Lower leg skin (tissue), 4 donors: ENCODE results near the gene LRGUK. TPM values are rescaled to one million over a fixed set of nuclear protein-coding genes. Genes with fewer than 3 reads are reported as not detected.

ENCODE experiments used
- DNase-seq, 2 donors: peaks; one replicate each; pipeline ENCODE4 v3.0.0-alpha.2; 2019; ENCODE audit warnings: low spot score in 2 of 2
- H3K4me3 ChIP-seq: fragments of 200-600 bp; sonication (generic); 2 replicates; pipeline ENCODE4 v1.5.1; 2017; ENCODE audit warnings: mild to moderate bottlenecking, low read depth; ENCODE audit not compliant: poor library complexity, severe bottlenecking
- POLR2A ChIP-seq, 2 donors: fragments of 450-650 bp; IDR thresholded peaks; one replicate each; pipeline ENCODE4 v1.6.1; 2016 to 2017; ENCODE audit warnings: antibody characterized with exemption in 2 of 2, mild to moderate bottlenecking in 1 of 2, moderate library complexity in 1 of 2
- WGBS, 2 donors: methylation state at CpG; one replicate each; pipeline ENCODE4 v1.1.5; 2018; 5-methylcytosine and 5-hydroxymethylcytosine counted together
- intact Hi-C: fragments of 100-400 bp; cut with DNase I; formaldehyde crosslinking; loops from one replicate; pipeline ENCODE4 v1.15.0; 2023; ENCODE audit warnings: low total_unique reads
- total RNA-seq, 4 donors: library from RNA; depleted of rRNA; stranded (reverse); fragments of >200 nt; gene quantifications; one replicate each; pipeline ENCODE4 v1.1.0, GENCODE V29; 2016
- TF ChIP-seq, protein P1 (sequence below), 3 donors: fragments of 450-650 bp; IDR thresholded peaks; one replicate each; pipeline ENCODE4 v1.5.1; 2016; ENCODE audit warnings: antibody characterized with exemption in 3 of 3, mild to moderate bottlenecking in 3 of 3, moderate library complexity in 2 of 3

Gene LRGUK
- total RNA-seq, 4 donors from 2014 or later, result 0.08 to 0.68 (median 0.18) TPM

DNA sequence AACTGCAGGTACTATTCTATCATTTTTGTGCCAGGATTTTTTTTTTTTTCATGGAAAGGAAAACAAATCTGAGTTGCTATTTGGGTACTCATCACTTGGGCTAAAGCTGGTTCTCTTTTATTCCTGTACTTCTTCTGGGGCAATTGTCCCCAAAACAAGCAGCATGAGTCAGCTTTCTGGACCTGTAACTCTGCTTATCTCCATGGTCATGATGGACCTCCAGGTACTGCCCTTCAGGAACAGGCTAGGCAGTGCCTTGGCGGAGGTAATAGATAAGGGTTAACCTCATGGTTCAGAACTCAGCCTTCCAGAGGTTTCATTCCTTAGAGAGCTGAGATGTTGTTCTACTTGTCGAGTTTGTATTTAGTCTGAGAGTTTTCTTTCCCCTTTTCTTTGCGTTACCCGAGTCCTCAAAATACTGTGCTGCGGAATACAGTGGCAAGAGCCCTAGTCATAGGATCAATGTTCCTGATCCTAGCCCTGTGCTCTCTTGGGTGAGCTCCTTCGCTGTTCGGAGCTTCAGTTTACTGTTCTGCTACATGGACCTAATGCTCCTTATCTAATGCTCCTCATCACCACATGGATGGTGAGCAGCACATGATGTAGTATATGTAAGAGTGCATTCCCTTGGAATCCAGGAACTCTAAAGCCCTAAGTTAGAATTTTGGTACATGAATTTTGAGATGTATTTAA lies 74.6 kb downstream of the LRGUK start:
- no peak for DNase-seq
- intact Hi-C loops, result no loop called here
- no peak overlapping the region for H3K4me3 ChIP-seq
- TF ChIP-seq, protein P1, sequence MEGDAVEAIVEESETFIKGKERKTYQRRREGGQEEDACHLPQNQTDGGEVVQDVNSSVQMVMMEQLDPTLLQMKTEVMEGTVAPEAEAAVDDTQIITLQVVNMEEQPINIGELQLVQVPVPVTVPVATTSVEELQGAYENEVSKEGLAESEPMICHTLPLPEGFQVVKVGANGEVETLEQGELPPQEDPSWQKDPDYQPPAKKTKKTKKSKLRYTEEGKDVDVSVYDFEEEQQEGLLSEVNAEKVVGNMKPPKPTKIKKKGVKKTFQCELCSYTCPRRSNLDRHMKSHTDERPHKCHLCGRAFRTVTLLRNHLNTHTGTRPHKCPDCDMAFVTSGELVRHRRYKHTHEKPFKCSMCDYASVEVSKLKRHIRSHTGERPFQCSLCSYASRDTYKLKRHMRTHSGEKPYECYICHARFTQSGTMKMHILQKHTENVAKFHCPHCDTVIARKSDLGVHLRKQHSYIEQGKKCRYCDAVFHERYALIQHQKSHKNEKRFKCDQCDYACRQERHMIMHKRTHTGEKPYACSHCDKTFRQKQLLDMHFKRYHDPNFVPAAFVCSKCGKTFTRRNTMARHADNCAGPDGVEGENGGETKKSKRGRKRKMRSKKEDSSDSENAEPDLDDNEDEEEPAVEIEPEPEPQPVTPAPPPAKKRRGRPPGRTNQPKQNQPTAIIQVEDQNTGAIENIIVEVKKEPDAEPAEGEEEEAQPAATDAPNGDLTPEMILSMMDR (IDR thresholded peaks at IDR 0.05), result no peak
- TF ChIP-seq POLR2A (IDR thresholded peaks at IDR 0.05), result no peak
- WGBS, 2 donors, result 78 to 81% methylated on average over 7 of the region's 7 CpGs

GRCh38 chr7:134203186-134203889 lies 76.2 kb downstream of the LRGUK start:
- WGBS, 2 donors, result 86 to 89% methylated on average over 4 of the region's 4 CpGs
- no peak overlapping the region for H3K4me3 ChIP-seq
- no peak for TF ChIP-seq POLR2A (IDR thresholded peaks at IDR 0.05)
- TF ChIP-seq, protein P1 (IDR thresholded peaks at IDR 0.05), result no peak
- intact Hi-C loops, result no loop called here
- DNase-seq, result no peak

- WGBS, 2 donors, result 83 to 84% methylated on average over 13 to 15 of the region's 16 CpGs
- intact Hi-C loops, result no loop called here
- no peak overlapping the region for H3K4me3 ChIP-seq
- no peak for TF ChIP-seq POLR2A (IDR thresholded peaks at IDR 0.05)
- TF ChIP-seq, protein P1 (IDR thresholded peaks at IDR 0.05), result no peak
- DNase-seq, result no peak
These were observed 82.3 kb downstream of the LRGUK start for GRCh38 chr7:134209322-134210015.

DNA sequence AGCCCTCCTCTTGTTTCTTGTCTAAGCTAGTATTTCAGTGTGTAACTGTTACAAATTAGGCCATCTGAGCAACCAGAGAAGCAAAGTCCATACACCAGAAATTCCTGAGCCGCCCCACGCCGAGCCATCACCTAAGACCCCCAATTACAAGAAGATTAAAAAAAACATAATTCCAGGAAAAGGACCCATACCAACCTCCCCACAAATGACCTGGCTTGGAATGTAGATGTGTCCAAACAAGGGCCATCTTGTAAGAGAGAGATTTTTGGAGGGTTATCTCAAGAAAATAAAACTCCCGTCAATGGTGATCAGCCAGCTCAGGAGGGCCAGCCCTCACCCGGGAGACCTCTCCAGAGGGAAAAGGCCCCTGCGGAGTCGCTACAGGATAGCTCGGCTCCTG lies 83.1 kb downstream of the LRGUK start:
- DNase-seq, result no peak
- intact Hi-C loops, result no loop called here
- 91 to 93% methylated on average over 8 of the region's 8 CpGs for WGBS, 2 donors
- H3K4me3 ChIP-seq, result no peak overlapping the region
- TF ChIP-seq, protein P1 (IDR thresholded peaks at IDR 0.05), result no peak
- no peak for TF ChIP-seq POLR2A (IDR thresholded peaks at IDR 0.05)

GRCh38 chr7:134210976-134211663 lies 84.0 kb downstream of the LRGUK start:
- WGBS, 2 donors, result 89 to 94% methylated on average over 7 of the region's 7 CpGs
- intact Hi-C loops, result no loop called here
- no peak for DNase-seq
- H3K4me3 ChIP-seq, result no peak overlapping the region
- TF ChIP-seq, protein P1 (IDR thresholded peaks at IDR 0.05), result no peak
- TF ChIP-seq POLR2A (IDR thresholded peaks at IDR 0.05), result no peak
